K562 (cell line): ENCODE data around the gene MRPS10. TPM values are rescaled to one million over a fixed set of nuclear protein-coding genes. Genes with fewer than 3 reads are reported as not detected.

ENCODE experiments used
- ATAC-seq: fragments of 200-7000 bp; cut with Tn5 transposase; 3 replicates; pipeline ENCODE4 v1.9.1; 2020; ENCODE audit warnings: moderate library complexity
- BruUV-seq: library from RNA; stranded (reverse); fragments of 400-500 nt; replicated peaks from 2 replicates; lab custom pipeline; 2021; lab: Mats Ljungman, UMichigan
- CTCF ChIA-PET: fragments of 300-600 bp; formaldehyde crosslinking; extraction: SDS; loops from one replicate; lab custom pipeline; 2021; ENCODE audit warnings: low intra/inter-chr PET ratio; lab: Yijun Ruan, JAX
- POLR2A ChIA-PET: fragments of 300-600, 350-650 bp; sonication (Branson Sonifier 250); formaldehyde crosslinking; extraction: SDS; loops from one replicate; lab custom pipeline; 2021; ENCODE audit warnings: antibody characterized with exemption, inconsistent platforms; lab: Yijun Ruan, JAX
- DNase-seq, 4 experiments: peaks; one replicate each; pipeline versions ENCODE4 v3.0.0 to v3.0.0-alpha.2; 2011 to 2018; ENCODE audit warnings: low spot score in 3 of 4, mixed read lengths in 3 of 4; ENCODE audit errors: extremely low read depth in 1 of 4
- FAIRE-seq: peaks from 2 replicates; lab custom pipeline; 2011; peaks lifted over from hg19 to GRCh38; lab: Jason Lieb, UNC
- H2AFZ ChIP-seq: 2 replicates; pipeline ENCODE4 v1.6.0; 2011; ENCODE audit warnings: low read depth, low read length, control low read depth, inconsistent platforms
- H3K27ac ChIP-seq: fragments of 200-600 bp; 3 replicates; pipeline ENCODE4 v1.8.0; 2011; ENCODE audit warnings: low read depth, mild to moderate bottlenecking, control low read depth, inconsistent platforms, low read length, moderate library complexity, mixed read lengths; ENCODE audit errors: extremely low read depth
- H3K27me3 ChIP-seq, 2 experiments: fragments of 300-600 bp in 1 of 2; 2 replicates in 1 of 2; 3 replicates in 1 of 2; pipeline versions ENCODE4 v1.6.0 to v1.8.0; 2011; ENCODE audit warnings: inconsistent platforms in 2 of 2, low read length in 2 of 2, mild to moderate bottlenecking in 1 of 2, mixed read lengths in 1 of 2, moderate library complexity in 1 of 2; ENCODE audit not compliant: control insufficient read depth in 2 of 2, insufficient read depth in 2 of 2
- H3K36me3 ChIP-seq: fragments of 300-600 bp; 3 replicates; pipeline ENCODE4 v1.8.0; 2011; ENCODE audit warnings: mild to moderate bottlenecking, low read length, inconsistent platforms; ENCODE audit not compliant: control insufficient read depth, insufficient read depth
- H3K4me1 ChIP-seq, 2 experiments: fragments of 200-600 bp in 1 of 2; replicated peaks in 1 of 2; 2 replicates in 1 of 2; 3 replicates in 1 of 2; pipeline versions ENCODE4 v1.5.1 to v1.8.0; 2011; ENCODE audit warnings: inconsistent platforms in 2 of 2, low read length in 2 of 2, mild to moderate bottlenecking in 1 of 2, mixed read lengths in 1 of 2, moderate library complexity in 1 of 2; ENCODE audit not compliant: control insufficient read depth in 2 of 2, insufficient read depth in 2 of 2
- H3K4me2 ChIP-seq: 2 replicates; pipeline ENCODE4 v1.6.1; 2011; ENCODE audit warnings: low read length, control low read depth, inconsistent platforms, mixed read lengths; ENCODE audit not compliant: insufficient read depth
- H3K4me3 ChIP-seq: fragments of 200-600 bp; sonication (generic), shearing (Covaris generic); 2 replicates; pipeline ENCODE4 v1.5.1; 2016; ENCODE audit warnings: control low read depth, inconsistent platforms
- H3K79me2 ChIP-seq: fragments of 200-600 bp; 3 replicates; pipeline ENCODE4 v1.8.0; 2011; ENCODE audit warnings: low read length, inconsistent platforms; ENCODE audit not compliant: control insufficient read depth, insufficient read depth
- H3K9ac ChIP-seq, 2 experiments: 2 replicates each; pipeline versions ENCODE4 v1.6.0 to v1.6.1; 2011; ENCODE audit warnings: low read depth in 2 of 2, low read length in 2 of 2, control low read depth in 1 of 2, inconsistent platforms in 1 of 2, mild to moderate bottlenecking in 1 of 2, mixed read lengths in 1 of 2; ENCODE audit not compliant: insufficient read depth in 1 of 2
- H3K9me1 ChIP-seq: one replicate; pipeline ENCODE4 v1.6.0; 2011; ENCODE audit warnings: inconsistent platforms, mild to moderate bottlenecking, low read length, moderate library complexity; ENCODE audit not compliant: control insufficient read depth, insufficient read depth
- H3K9me3 ChIP-seq: replicated peaks from 2 replicates; pipeline ENCODE4 v1.5.1; 2011; ENCODE audit warnings: low read depth, low read length, inconsistent platforms; ENCODE audit not compliant: control insufficient read depth, insufficient read depth
- H4K20me1 ChIP-seq: replicated peaks from 2 replicates; pipeline ENCODE4 v1.6.1; 2011; ENCODE audit warnings: low read length, inconsistent platforms, mixed read lengths; ENCODE audit not compliant: control insufficient read depth, insufficient read depth
- EP300 ChIP-seq: IDR thresholded peaks from 2 replicates; pipeline ENCODE4 v1.6.1; 2012; ENCODE audit warnings: low read length, improper control_type of control experiment
- FOXM1 ChIP-seq, 2 experiments: fragments of 450-650 bp in 1 of 2; sonication (generic) in 1 of 2; formaldehyde crosslinking in 1 of 2; IDR thresholded peaks; 2 replicates each; pipeline versions ENCODE4 v1.6.1 to v1.9.0; 2017 to 2022; ENCODE audit warnings: low read depth in 2 of 2, mild to moderate bottlenecking in 2 of 2, missing genetic modification reagents in 1 of 2, moderate library complexity in 1 of 2
- RNF2 ChIP-seq: sonication (generic); IDR thresholded peaks from 2 replicates; pipeline ENCODE4 v1.6.1; 2016
- WGBS: fragments of 100-300 bp; shearing (Covaris generic); methylation state at CpG from one replicate; pipeline ENCODE4 v1.1.6; 2016; ENCODE audit warnings: low coverage, mixed read lengths; ENCODE audit not compliant: insufficient coverage; ENCODE audit errors: missing lambda C conversion rate; 5-methylcytosine and 5-hydroxymethylcytosine counted together
- in situ Hi-C: fragments of 300-500 bp; cut with MboI; formaldehyde crosslinking; loops from 4 replicates; pipeline ENCODE4 v1.15.0; 2018; ENCODE audit warnings: inconsistent platforms, mixed read lengths
- intact Hi-C: fragments of 100-400 bp; cut with micrococcal nuclease; formaldehyde crosslinking; loops from 2 replicates; pipeline ENCODE4 v1.14.2; 2022
- polyA plus RNA-seq, 8 experiments: library from polyadenylated mRNA; depleted of rRNA in 4 of 8; stranded (reverse) in 5 of 8; unstranded in 3 of 8; fragments of >200 nt; fragmentation: Nextera tagmentation in 2 of 8; fragmentation: Illumina TruSeq in 1 of 8; extraction: Ambion mirVana in 2 of 8; extraction: Trizol in 1 of 8; gene quantifications; 2 replicates each; pipeline versions ENCODE4 v1.2.1 to v1.2.3, GENCODE V29; 2011 to 2014; ENCODE audit warnings: inconsistent platforms in 1 of 8, missing spikeins in 1 of 8
- total RNA-seq, 7 experiments: library from RNA; depleted of rRNA in 6 of 7; stranded (reverse); fragments of >200 nt in 6 of 7; fragmentation: Illumina TruSeq in 2 of 7; extraction: Trizol in 2 of 7; gene quantifications; 2 replicates each; pipeline versions ENCODE4 v1.2.1 to v1.2.3, GENCODE V29; 2011 to 2021; ENCODE audit warnings: low replicate concordance in 1 of 7
- TF ChIP-seq, protein P1 (sequence below): sonication (generic); formaldehyde crosslinking; IDR thresholded peaks from 2 replicates; pipeline ENCODE4 v1.8.1; 2023; ENCODE audit warnings: missing genetic modification reagents, mild to moderate bottlenecking, borderline replicate concordance

MRPS10 gene
- total and polyA plus RNA-seq, 9 of the 15 experiments (the other 6 are each of a cell fraction or from before 2014, with no cell fraction given): 48.6 to 166 (median 93.7) TPM

DNA sequence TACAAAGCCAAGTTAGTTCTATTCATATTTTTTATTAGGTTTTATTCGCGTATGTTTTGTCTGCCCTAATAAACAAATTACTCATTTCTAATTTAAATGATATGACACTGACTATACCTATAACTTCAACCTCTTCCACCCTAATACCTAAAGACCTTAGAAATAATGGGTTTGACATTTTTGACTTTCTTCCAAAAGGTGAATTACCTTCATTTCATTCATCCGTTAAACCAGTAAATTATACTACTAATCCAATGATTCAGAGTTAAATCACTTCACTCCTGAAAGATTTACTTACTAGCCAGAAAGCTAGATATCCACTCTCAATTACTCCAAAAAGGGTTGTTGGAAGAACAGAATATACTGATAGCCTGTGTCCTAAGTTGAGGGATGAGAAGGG lies 5.2 kb downstream of the MRPS10 start:
- DNase-seq: no peak
- intact Hi-C loops: loop anchor here (2.0 to 10.0 kb wide), 2 partner anchors 78 to 108 kb away; no protein-coding TSS in a partner anchor

More for the DNA sequence above, 5.2 kb downstream of the MRPS10 start:
- Histone ChIP-seq H3K9ac (no peak overlapping the region), H3K4me2 (no peak overlapping the region), H3K79me2 (peaks cover 44% of the 10 kb centered on the region), H3K4me3 (no peak overlapping the region), H2AFZ (no peak overlapping the region), H3K27ac (no peak overlapping the region), H3K9me3 (no peaks in the 10 kb centered on the region), H4K20me1 (no peaks in the 10 kb centered on the region), H3K36me3 (peaks cover 76% of the 10 kb centered on the region), H3K27me3 (no peaks in the 10 kb centered on the region), H3K9me1 (no peaks in the 10 kb centered on the region), H3K4me1 (peaks cover 6 to 14% of the 10 kb centered on the region in 2 experiments; a peak in 4 of 5 replicates)
- ATAC-seq: no peak
- FAIRE-seq: no peak
- TF ChIP-seq RNF2 (no peak), EP300 (no peak), FOXM1 (IDR thresholded peaks at IDR 0.05; ENCODE audit: low read depth) (no peak), FOXM1 (CRISPR knock-in tag; IDR thresholded peaks at IDR 0.05; ENCODE audit: low read depth) (no peak)
- TF ChIP-seq, protein P1, sequence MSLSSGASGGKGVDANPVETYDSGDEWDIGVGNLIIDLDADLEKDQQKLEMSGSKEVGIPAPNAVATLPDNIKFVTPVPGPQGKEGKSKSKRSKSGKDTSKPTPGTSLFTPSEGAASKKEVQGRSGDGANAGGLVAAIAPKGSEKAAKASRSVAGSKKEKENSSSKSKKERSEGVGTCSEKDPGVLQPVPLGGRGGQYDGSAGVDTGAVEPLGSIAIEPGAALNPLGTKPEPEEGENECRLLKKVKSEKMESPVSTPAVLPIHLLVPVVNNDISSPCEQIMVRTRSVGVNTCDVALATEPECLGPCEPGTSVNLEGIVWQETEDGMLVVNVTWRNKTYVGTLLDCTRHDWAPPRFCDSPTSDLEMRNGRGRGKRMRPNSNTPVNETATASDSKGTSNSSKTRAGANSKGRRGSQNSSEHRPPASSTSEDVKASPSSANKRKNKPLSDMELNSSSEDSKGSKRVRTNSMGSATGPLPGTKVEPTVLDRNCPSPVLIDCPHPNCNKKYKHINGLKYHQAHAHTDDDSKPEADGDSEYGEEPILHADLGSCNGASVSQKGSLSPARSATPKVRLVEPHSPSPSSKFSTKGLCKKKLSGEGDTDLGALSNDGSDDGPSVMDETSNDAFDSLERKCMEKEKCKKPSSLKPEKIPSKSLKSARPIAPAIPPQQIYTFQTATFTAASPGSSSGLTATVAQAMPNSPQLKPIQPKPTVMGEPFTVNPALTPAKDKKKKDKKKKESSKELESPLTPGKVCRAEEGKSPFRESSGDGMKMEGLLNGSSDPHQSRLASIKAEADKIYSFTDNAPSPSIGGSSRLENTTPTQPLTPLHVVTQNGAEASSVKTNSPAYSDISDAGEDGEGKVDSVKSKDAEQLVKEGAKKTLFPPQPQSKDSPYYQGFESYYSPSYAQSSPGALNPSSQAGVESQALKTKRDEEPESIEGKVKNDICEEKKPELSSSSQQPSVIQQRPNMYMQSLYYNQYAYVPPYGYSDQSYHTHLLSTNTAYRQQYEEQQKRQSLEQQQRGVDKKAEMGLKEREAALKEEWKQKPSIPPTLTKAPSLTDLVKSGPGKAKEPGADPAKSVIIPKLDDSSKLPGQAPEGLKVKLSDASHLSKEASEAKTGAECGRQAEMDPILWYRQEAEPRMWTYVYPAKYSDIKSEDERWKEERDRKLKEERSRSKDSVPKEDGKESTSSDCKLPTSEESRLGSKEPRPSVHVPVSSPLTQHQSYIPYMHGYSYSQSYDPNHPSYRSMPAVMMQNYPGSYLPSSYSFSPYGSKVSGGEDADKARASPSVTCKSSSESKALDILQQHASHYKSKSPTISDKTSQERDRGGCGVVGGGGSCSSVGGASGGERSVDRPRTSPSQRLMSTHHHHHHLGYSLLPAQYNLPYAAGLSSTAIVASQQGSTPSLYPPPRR (CRISPR knock-in tag): no peak
- 84% methylated on average over 3 of the region's 3 CpGs for WGBS
- ChIA-PET POLR2A (interaction anchor here (0.7 to 1.9 kb wide), 2 partner anchors 9 to 17 kb away, joined by 3 to 5 read pairs; partner anchors contain the start of gene GUCA1B), CTCF (interaction anchor here (0.5 kb wide), 1 partner anchor 289 kb away, joined by 5 read pairs; no protein-coding TSS in a partner anchor)
- in situ Hi-C loops: no loop called here
- no TSS peak for BruUV-seq
